RWPE2 (cell line): ENCODE data around the gene CPB2.

Source experiments
- ATAC-seq: fragments of 200-7000 bp; cut with Tn5 transposase; 3 replicates; pipeline ENCODE4 v1.9.1; 2021; ENCODE audit warnings: low read depth
- DNase-seq: peaks from one replicate; pipeline ENCODE4 v3.0.0-alpha.2; 2020; ENCODE audit warnings: low spot score
- H3K27ac ChIP-seq: fragments of 450-650 bp; 2 replicates; pipeline ENCODE4 v1.5.1; 2017; ENCODE audit warnings: mild to moderate bottlenecking; ENCODE audit not compliant: poor library complexity, severe bottlenecking
- H3K27me3 ChIP-seq: fragments of 250-450 bp; sonication (Bioruptor Pico); 2 replicates; pipeline ENCODE4 v1.5.1; 2021; ENCODE audit warnings: mild to moderate bottlenecking, moderate library complexity; ENCODE audit not compliant: insufficient read depth, poor library complexity, severe bottlenecking
- H3K36me3 ChIP-seq: fragments of 250-450 bp; sonication (Bioruptor Pico); 2 replicates; pipeline ENCODE4 v1.5.1; 2020; ENCODE audit warnings: low read depth, mild to moderate bottlenecking, moderate library complexity
- H3K4me1 ChIP-seq: fragments of 250-450 bp; sonication (Bioruptor Pico); 2 replicates; pipeline ENCODE4 v1.5.1; 2021; ENCODE audit warnings: mild to moderate bottlenecking, moderate library complexity; ENCODE audit not compliant: insufficient read depth, poor library complexity, severe bottlenecking
- H3K4me3 ChIP-seq: fragments of 250-450 bp; sonication (Bioruptor Pico); 2 replicates; pipeline ENCODE4 v1.5.1; 2021; ENCODE audit warnings: mild to moderate bottlenecking, moderate library complexity; ENCODE audit not compliant: severe bottlenecking
- H3K9me3 ChIP-seq: fragments of 250-450 bp; sonication (Bioruptor Pico); 2 replicates; pipeline ENCODE4 v1.5.1; 2021; ENCODE audit warnings: mild to moderate bottlenecking, moderate library complexity; ENCODE audit not compliant: severe bottlenecking
- CTCF ChIP-seq: fragments of 450-650 bp; IDR thresholded peaks from one replicate; pipeline ENCODE4 v1.5.1; 2017; ENCODE audit warnings: mild to moderate bottlenecking, moderate library complexity; ENCODE audit not compliant: poor library complexity, severe bottlenecking

The CPB2 gene

GRCh38 chr13:46079770-46080169 lies 25.1 kb downstream of the CPB2 start:
- Histone ChIP-seq H3K27me3 (no peaks in the 10 kb centered on the region), H3K36me3 (no peaks in the 10 kb centered on the region), H3K27ac (no peak overlapping the region), H3K4me3 (no peak overlapping the region), H3K9me3 (no peaks in the 10 kb centered on the region), H3K4me1 (no peaks in the 10 kb centered on the region)
- ATAC-seq (no peak), DNase-seq (no peak)
- TF ChIP-seq CTCF, result no peak

- Histone ChIP-seq H3K27me3 (no peaks in the 10 kb centered on the region), H3K4me1 (no peaks in the 10 kb centered on the region), H3K4me3 (no peak overlapping the region)
These were observed 27.6 kb downstream of the CPB2 start for GRCh38 chr13:46077265-46077664.

GRCh38 chr13:46076827-46077226 lies 28.0 kb downstream of the CPB2 start:
- Histone ChIP-seq H3K4me1 (no peaks in the 10 kb centered on the region), H3K36me3 (no peaks in the 10 kb centered on the region), H3K27ac (no peak overlapping the region), H3K4me3 (no peak overlapping the region), H3K9me3 (no peaks in the 10 kb centered on the region), H3K27me3 (no peaks in the 10 kb centered on the region)
- ATAC-seq, result no peak
- no peak for DNase-seq
- no peak for TF ChIP-seq CTCF

More at GRCh38 chr13:46077265-46077664, 27.6 kb downstream of the CPB2 start:
- ATAC-seq, result no peak
- no peaks in the 10 kb centered on the region for H3K9me3 ChIP-seq
- no peaks in the 10 kb centered on the region for H3K36me3 ChIP-seq
- TF ChIP-seq CTCF, result no peak
- no peak for DNase-seq
- no peak overlapping the region for H3K27ac ChIP-seq

GRCh38 chr13:46075811-46076210 lies 29.0 kb downstream of the CPB2 start:
- H3K36me3 ChIP-seq, result no peaks in the 10 kb centered on the region
- no peak for DNase-seq
- no peak overlapping the region for H3K4me3 ChIP-seq
- ATAC-seq, result no peak
- no peak overlapping the region for H3K27ac ChIP-seq
- H3K9me3 ChIP-seq, result no peaks in the 10 kb centered on the region
- TF ChIP-seq CTCF, result no peak
- H3K4me1 ChIP-seq, result no peaks in the 10 kb centered on the region
- no peaks in the 10 kb centered on the region for H3K27me3 ChIP-seq

DNA sequence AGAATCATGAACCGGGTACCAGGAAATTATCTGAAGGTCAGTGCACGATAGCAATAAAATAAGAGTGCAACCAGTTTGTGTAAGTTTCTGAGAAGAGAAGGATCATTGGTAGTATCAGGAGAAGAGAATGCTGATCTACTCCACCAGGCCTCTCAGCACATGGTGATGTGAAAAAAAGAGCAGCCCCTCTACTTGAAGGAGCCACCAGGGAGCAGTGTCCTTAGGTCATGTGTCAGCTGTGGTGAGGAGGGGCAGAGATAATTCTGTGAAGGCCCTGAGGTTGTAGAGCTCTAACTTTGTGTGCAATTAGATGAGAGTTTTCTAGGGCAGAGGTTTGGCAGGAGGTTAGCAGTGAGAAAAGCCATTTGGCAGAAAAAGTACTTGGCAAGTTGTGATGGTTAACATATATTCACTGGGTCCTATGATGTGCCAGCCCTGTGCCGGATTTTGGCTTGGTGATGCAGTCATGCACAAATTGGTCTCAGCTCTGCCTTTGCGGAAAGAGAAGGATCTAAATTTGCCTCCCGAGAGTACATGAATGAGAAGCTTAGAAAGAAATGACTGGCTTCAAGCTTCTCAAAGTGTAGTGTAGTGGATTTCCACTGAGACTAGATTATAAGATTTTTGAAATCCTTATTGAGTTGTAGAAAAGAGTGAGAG lies 33.1 kb downstream of the CPB2 start:
- no peak for TF ChIP-seq CTCF
- no peak overlapping the region for H3K4me3 ChIP-seq
- DNase-seq (no peak), ATAC-seq (no peak)
- no peaks in the 10 kb centered on the region for H3K4me1 ChIP-seq
- H3K27me3 ChIP-seq, result no peaks in the 10 kb centered on the region
- H3K9me3 ChIP-seq, result no peaks in the 10 kb centered on the region
- no peaks in the 10 kb centered on the region for H3K36me3 ChIP-seq
- H3K27ac ChIP-seq, result no peak overlapping the region
